Mesendoderm (in vitro differentiated cells): ENCODE measurements around the gene TIGD3.

ENCODE experiments used
- DNase-seq: peaks from one replicate; pipeline ENCODE4 v3.0.0; 2013
- H2AK5ac ChIP-seq: 2 replicates; pipeline ENCODE4 v1.6.1; 2013; ENCODE audit warnings: low read length, inconsistent platforms
- H2BK120ac ChIP-seq: 2 replicates; pipeline ENCODE4 v1.6.1; 2013; ENCODE audit warnings: low read depth, mild to moderate bottlenecking, low read length, moderate library complexity, mixed read lengths
- H2BK15ac ChIP-seq: replicated peaks from 2 replicates; pipeline ENCODE4 v1.6.1; 2013; ENCODE audit warnings: low read depth, mild to moderate bottlenecking, moderate library complexity
- H2BK5ac ChIP-seq: 2 replicates; pipeline ENCODE4 v1.6.1; 2013; ENCODE audit warnings: low read length, inconsistent platforms
- H3K18ac ChIP-seq: 2 replicates; pipeline ENCODE4 v1.6.1; 2013; ENCODE audit warnings: mild to moderate bottlenecking, low read length, mixed read lengths
- H3K23ac ChIP-seq: one replicate; pipeline ENCODE4 v1.6.1; 2013; ENCODE audit warnings: low read length
- H3K27ac ChIP-seq: 2 replicates; pipeline ENCODE4 v1.5.1; 2013; ENCODE audit warnings: low read depth, mild to moderate bottlenecking, inconsistent platforms, low read length, moderate library complexity
- H3K27me3 ChIP-seq: 2 replicates; pipeline ENCODE4 v1.6.1; 2013; ENCODE audit warnings: low read length, control low read depth, mild to moderate bottlenecking, inconsistent platforms; ENCODE audit not compliant: insufficient read depth, poor library complexity
- H3K36me3 ChIP-seq: 2 replicates; pipeline ENCODE4 v1.6.1; 2013; ENCODE audit warnings: low read length, inconsistent platforms; ENCODE audit not compliant: control insufficient read depth, insufficient read depth
- H3K4ac ChIP-seq: one replicate; pipeline ENCODE4 v1.6.1; 2013; ENCODE audit warnings: low read depth, mild to moderate bottlenecking, low read length, moderate library complexity
- H3K4me1 ChIP-seq: 2 replicates; pipeline ENCODE4 v1.6.1; 2013; ENCODE audit warnings: low read depth, low read length, inconsistent platforms; ENCODE audit not compliant: control insufficient read depth
- H3K4me2 ChIP-seq: 2 replicates; pipeline ENCODE4 v1.6.1; 2013; ENCODE audit warnings: low read length
- H3K4me3 ChIP-seq: 2 replicates; pipeline ENCODE4 v1.5.1; 2013; ENCODE audit warnings: mild to moderate bottlenecking, low read length
- H3K56ac ChIP-seq: one replicate; pipeline ENCODE4 v1.6.1; 2013; ENCODE audit warnings: low read length
- H3K79me1 ChIP-seq: 2 replicates; pipeline ENCODE4 v1.6.1; 2013; ENCODE audit warnings: low read length, inconsistent platforms
- H3K79me2 ChIP-seq: 2 replicates; pipeline ENCODE4 v1.6.1; 2013; ENCODE audit warnings: mild to moderate bottlenecking, low read length; ENCODE audit not compliant: control insufficient read depth, insufficient read depth
- H3K9ac ChIP-seq: 2 replicates; pipeline ENCODE4 v1.6.1; 2013; ENCODE audit warnings: low read length, inconsistent platforms
- H4K5ac ChIP-seq: one replicate; pipeline ENCODE4 v1.6.1; 2013; ENCODE audit warnings: low read length
- H4K8ac ChIP-seq: one replicate; pipeline ENCODE4 v1.6.1; 2013; ENCODE audit warnings: low read depth, mild to moderate bottlenecking, control low read depth, low read length, moderate library complexity
- WGBS: extraction: QIAGEN DNeasy Blood & Tissue Kit; methylation state at CpG from one replicate; pipeline ENCODE4 v1.1.7; 2013; ENCODE audit warnings: low lambda C conversion rate, missing lambda C conversion rate; ENCODE audit not compliant: insufficient coverage; ENCODE audit errors: extremely low coverage; 5-methylcytosine and 5-hydroxymethylcytosine counted together

TIGD3 gene

GRCh38 chr11:65400307-65401072 is 45.9 kb downstream of the TIGD3 start:
- no peak for DNase-seq
- Histone ChIP-seq H3K4me3 (no peak overlapping the region), H3K9ac (no peak overlapping the region), H3K18ac (no peak overlapping the region), H4K8ac (no peak overlapping the region), H3K27me3 (no peaks in the 10 kb centered on the region), H3K79me1 (no peaks in the 10 kb centered on the region), H4K5ac (no peak overlapping the region), H2BK120ac (no peak overlapping the region), H3K56ac (no peak overlapping the region), H3K27ac (no peak overlapping the region), H3K36me3 (peaks cover 12% of the 10 kb centered on the region), H2AK5ac (no peak overlapping the region), H3K4me1 (no peaks in the 10 kb centered on the region), H3K23ac (no peak overlapping the region), H2BK5ac (no peak overlapping the region), H3K79me2 (no peaks in the 10 kb centered on the region), H3K4me2 (no peak overlapping the region), H2BK15ac (no peak overlapping the region), H3K4ac (no peak overlapping the region)
- no CpG with 5 or more reads among the region's 17 CpGs for WGBS

DNA sequence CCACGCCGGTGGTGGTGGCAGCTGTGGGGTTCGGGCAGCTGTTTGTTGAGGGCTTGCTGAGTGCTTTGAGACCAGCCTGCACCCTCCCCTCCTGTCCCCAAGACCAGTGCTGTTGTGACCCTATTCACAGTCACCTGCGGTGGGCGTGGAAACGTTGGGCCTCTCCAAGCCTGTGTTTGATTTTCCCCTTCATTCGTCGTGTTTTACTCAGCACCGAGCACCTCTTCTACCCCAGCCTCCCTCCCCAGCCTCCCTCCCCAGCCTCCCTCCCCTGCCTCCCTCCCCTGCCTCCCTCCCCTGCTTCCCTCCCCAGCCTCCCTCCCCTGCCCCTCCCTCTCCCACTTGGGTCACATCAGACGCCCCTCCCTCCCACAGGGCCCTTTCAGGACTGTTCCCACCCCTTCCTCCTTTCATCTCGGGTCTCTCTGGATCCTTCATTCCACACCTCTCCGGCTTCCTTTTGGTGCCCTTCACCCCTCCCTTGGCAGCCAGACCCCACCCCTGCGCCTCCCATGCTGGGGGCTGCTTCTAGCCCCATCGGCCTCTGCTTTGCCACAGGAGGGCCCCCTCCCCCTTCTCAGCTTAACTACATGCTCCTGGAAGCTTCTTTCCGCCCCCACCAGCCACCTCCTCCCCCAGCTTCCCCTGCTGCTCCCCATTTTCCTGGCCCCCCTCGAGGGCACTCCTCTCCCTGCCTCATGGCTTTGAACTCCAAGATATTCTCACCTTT is 46.7 kb downstream of the TIGD3 start:
- H2BK15ac ChIP-seq: no peak overlapping the region
- H3K79me1 ChIP-seq: no peaks in the 10 kb centered on the region
- no peak overlapping the region for H2AK5ac ChIP-seq
- H3K27ac ChIP-seq: no peak overlapping the region
- no peak overlapping the region for H4K5ac ChIP-seq
- no peaks in the 10 kb centered on the region for H3K27me3 ChIP-seq
- peaks cover 12% of the 10 kb centered on the region for H3K36me3 ChIP-seq
- H3K4me1 ChIP-seq: no peaks in the 10 kb centered on the region
- H2BK120ac ChIP-seq: no peak overlapping the region
- WGBS: no CpG with 5 or more reads among the region's 16 CpGs
- no peak overlapping the region for H3K4ac ChIP-seq
- no peak overlapping the region for H3K4me2 ChIP-seq
- no peak overlapping the region for H2BK5ac ChIP-seq
- H3K56ac ChIP-seq: peak overlapping the region; percentile 49
- no peak overlapping the region for H3K9ac ChIP-seq
- H3K4me3 ChIP-seq: no peak overlapping the region
- H3K79me2 ChIP-seq: no peaks in the 10 kb centered on the region
- no peak overlapping the region for H3K23ac ChIP-seq
- H4K8ac ChIP-seq: no peak overlapping the region
- H3K18ac ChIP-seq: no peak overlapping the region
- peak; percentile 68 for DNase-seq

- Histone ChIP-seq H3K4me1 (no peaks in the 10 kb centered on the region), H3K79me2 (no peaks in the 10 kb centered on the region), H2AK5ac (no peak overlapping the region), H3K56ac (peak overlapping the region; percentile 49), H3K18ac (no peak overlapping the region), H3K36me3 (peaks cover 12% of the 10 kb centered on the region), H4K5ac (no peak overlapping the region), H3K23ac (no peak overlapping the region), H2BK15ac (no peak overlapping the region), H2BK120ac (no peak overlapping the region), H3K79me1 (no peaks in the 10 kb centered on the region), H3K4me3 (no peak overlapping the region), H2BK5ac (no peak overlapping the region), H3K4ac (no peak overlapping the region), H3K27me3 (no peaks in the 10 kb centered on the region), H3K4me2 (no peak overlapping the region), H4K8ac (no peak overlapping the region), H3K9ac (no peak overlapping the region), H3K27ac (no peak overlapping the region)
- DNase-seq: no peak
- WGBS: no CpG with 5 or more reads among the region's 10 CpGs
Observed at GRCh38 chr11:65401803-65402248, 47.3 kb downstream of the TIGD3 start.

GRCh38 chr11:65402790-65403189 is 48.2 kb downstream of the TIGD3 start:
- Histone ChIP-seq H2BK5ac (no peak overlapping the region), H3K79me2 (no peaks in the 10 kb centered on the region), H3K18ac (no peak overlapping the region), H4K5ac (no peak overlapping the region), H3K4me1 (no peaks in the 10 kb centered on the region), H3K27ac (no peak overlapping the region), H3K27me3 (no peaks in the 10 kb centered on the region), H2BK120ac (no peak overlapping the region), H3K56ac (no peak overlapping the region), H3K4ac (no peak overlapping the region), H3K36me3 (peaks cover 7% of the 10 kb centered on the region), H3K4me2 (no peak overlapping the region), H2AK5ac (no peak overlapping the region), H2BK15ac (no peak overlapping the region), H3K9ac (no peak overlapping the region), H3K79me1 (no peaks in the 10 kb centered on the region), H4K8ac (no peak overlapping the region), H3K4me3 (no peak overlapping the region), H3K23ac (no peak overlapping the region)
- WGBS: no CpG with 5 or more reads among the region's 2 CpGs
- DNase-seq: no peak

DNA sequence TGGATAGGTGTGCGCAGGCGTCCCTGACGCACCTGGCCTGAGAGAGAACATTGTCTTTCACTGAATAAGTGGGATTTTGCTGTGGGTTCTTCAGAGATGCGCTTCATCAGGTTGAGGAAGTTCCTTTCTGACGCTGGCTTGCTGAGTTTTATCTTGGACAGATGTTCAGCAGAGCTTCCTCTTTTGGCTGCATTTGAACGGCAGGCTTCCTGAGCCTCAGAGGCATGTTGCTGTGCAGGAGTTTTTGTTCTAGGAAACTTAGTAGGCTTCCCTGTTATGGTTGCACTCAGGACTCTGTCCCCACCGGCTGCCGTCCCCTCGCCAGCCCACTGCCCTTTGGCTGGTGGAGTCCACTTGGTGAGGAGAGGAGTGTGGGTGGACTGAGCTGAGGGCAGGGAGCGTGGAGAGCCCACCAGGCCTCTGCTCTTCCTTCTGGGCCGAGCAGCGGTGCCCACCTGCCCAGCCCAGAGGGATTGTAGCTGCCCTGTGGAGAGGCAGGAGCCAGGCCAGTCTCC is 49.1 kb downstream of the TIGD3 start:
- Histone ChIP-seq H2BK5ac (no peak overlapping the region), H2BK15ac (no peak overlapping the region), H2AK5ac (no peak overlapping the region), H3K4ac (no peak overlapping the region), H3K4me2 (no peak overlapping the region), H3K27me3 (no peaks in the 10 kb centered on the region), H4K5ac (no peak overlapping the region), H3K27ac (no peak overlapping the region), H4K8ac (no peak overlapping the region), H3K18ac (no peak overlapping the region), H3K36me3 (peaks cover 3% of the 10 kb centered on the region), H3K79me1 (no peaks in the 10 kb centered on the region), H2BK120ac (no peak overlapping the region), H3K4me1 (no peaks in the 10 kb centered on the region), H3K56ac (no peak overlapping the region), H3K4me3 (no peak overlapping the region), H3K79me2 (no peaks in the 10 kb centered on the region), H3K9ac (no peak overlapping the region), H3K23ac (no peak overlapping the region)
- no peak for DNase-seq
- no CpG with 5 or more reads among the region's 12 CpGs for WGBS
